Activated naive CD4-positive, alpha-beta T cell treated with anti-CD3 and anti-CD28 coated beads, Interleukin-2, amount 50 U/mL, for 72 hours (primary cell): ENCODE measurements around the gene TLR8. TPM values are rescaled to one million over a fixed set of nuclear protein-coding genes. Genes with fewer than 3 reads are reported as not detected.
A peak's percentile ranks its signal among the peaks of the same experiment; 100 is the strongest.
"Not testable (repeated sequence)": the region's sequence is repeated elsewhere in the genome, so short reads cannot be mapped to it uniquely, and the experiment has no call there.

ENCODE experiments used
- ATAC-seq, 2 donors: fragments of 150-1000 bp; cut with Tn5 transposase; 2 replicates each; pipeline ENCODE4 v1.10.0; 2021; ENCODE audit warnings: mild to moderate bottlenecking in 2 of 2, moderate library complexity in 2 of 2
- DNase-seq, 2 donors: peaks; one replicate each; pipeline ENCODE4 v3.0.0; 2021 to 2022; ENCODE audit warnings: low spot score in 2 of 2
- H3K27ac Mint-ChIP-seq, 2 donors: one replicate each; pipeline ENCODE4 v1.8.0; 2022; ENCODE audit warnings: mild to moderate bottlenecking in 2 of 2, mixed read lengths in 2 of 2
- H3K36me3 Mint-ChIP-seq, 2 donors: one replicate each; pipeline ENCODE4 v1.8.0; 2022; ENCODE audit warnings: mixed read lengths in 2 of 2
- H3K9me3 Mint-ChIP-seq, 2 donors: one replicate each; pipeline ENCODE4 v1.8.0; 2022; ENCODE audit warnings: mixed read lengths in 2 of 2
- total RNA-seq, 2 donors: library from RNA; stranded (reverse); gene quantifications; one replicate each; pipeline ENCODE4 v1.2.3, GENCODE V29; 2022

Gene TLR8
- total RNA-seq, 2 donors from 2014 or later: not detected

DNA sequence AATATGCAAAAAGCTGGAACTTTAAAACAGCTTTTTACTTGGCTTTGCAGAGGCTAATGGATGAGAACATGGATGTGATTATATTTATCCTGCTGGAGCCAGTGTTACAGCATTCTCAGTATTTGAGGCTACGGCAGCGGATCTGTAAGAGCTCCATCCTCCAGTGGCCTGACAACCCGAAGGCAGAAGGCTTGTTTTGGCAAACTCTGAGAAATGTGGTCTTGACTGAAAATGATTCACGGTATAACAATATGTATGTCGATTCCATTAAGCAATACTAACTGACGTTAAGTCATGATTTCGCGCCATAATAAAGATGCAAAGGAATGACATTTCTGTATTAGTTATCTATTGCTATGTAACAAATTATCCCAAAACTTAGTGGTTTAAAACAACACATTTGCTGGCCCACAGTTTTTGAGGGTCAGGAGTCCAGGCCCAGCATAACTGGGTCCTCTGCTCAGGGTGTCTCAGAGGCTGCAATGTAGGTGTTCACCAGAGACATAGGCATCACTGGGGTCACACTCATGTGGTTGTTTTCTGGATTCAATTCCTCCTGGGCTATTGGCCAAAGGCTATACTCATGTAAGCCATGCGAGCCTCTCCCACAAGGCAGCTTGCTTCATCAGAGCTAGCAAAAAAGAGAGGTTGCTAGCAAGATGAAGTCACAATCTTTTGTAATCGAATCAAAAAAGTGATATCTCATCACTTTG is 15.6 kb downstream of the TLR8 start:
- DNase-seq: no peak
- Mint-ChIP-seq H3K36me3 (no peaks in the 10 kb centered on the region), H3K27ac (no peak overlapping the region), H3K9me3 (no peaks in the 10 kb centered on the region)
- no peak for ATAC-seq

DNA sequence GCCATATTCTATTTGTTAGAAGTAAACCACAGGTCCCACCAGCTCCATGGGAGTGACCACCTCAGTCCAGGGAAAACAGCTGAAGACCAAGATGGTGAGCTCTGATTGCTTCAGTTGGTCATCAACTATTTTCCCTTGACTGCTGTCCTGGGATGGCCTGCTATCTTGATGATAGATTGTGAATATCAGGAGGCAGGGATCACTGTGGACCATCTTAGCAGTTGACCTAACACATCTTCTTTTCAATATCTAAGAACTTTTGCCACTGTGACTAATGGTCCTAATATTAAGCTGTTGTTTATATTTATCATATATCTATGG is 16.1 kb downstream of the TLR8 start:
- ATAC-seq (no peak), DNase-seq (no peak)
- Mint-ChIP-seq H3K9me3 (no peaks in the 10 kb centered on the region), H3K36me3 (no peaks in the 10 kb centered on the region), H3K27ac (no peak overlapping the region)

DNA sequence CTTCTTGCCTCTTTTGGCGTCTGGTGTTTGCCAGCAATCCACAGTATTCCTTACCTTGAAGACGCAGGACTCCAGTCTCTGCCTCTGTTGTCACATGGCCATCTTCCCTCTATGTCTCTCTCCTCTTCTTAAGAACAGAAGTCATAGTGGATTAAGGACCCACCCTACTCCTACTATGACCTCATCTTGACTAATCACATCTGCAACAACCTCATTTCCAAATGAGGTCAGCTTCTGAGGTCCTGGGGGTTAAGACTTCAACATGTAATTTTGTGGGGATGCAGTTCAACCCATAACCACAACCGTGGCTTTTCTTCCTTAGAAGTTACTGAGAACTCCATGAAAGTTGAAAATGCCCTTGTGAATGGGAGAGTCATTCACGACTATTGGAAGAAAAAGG is 23.3 kb downstream of the TLR8 start:
- ATAC-seq (no peak), DNase-seq (no peak)
- Mint-ChIP-seq H3K9me3 (peaks cover 0 to 9% of the 10 kb centered on the region in 2 donors), H3K36me3 (no peaks in the 10 kb centered on the region), H3K27ac (no peak overlapping the region)

DNA sequence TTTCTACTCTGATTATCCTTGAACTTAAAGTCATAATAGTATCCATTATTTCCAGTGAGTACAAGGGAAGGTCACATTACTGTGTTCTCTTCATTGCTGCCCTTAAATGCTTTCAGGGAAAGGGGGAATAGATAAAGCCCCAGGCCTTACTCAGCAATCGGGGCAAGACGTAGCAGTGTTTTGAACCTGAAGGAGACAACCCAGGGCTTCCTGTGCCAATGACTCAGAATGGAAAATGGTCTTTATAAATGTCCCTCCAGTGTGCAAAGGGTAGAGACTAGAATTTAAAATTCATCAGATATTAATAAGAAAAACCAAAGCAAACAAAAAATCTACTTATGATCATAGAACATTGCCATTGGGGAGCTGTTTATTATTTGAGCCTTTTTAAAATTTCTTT is 23.7 kb downstream of the TLR8 start:
- Mint-ChIP-seq H3K36me3 (no peaks in the 10 kb centered on the region), H3K27ac (no peak overlapping the region), H3K9me3 (peaks cover 0 to 9% of the 10 kb centered on the region in 2 donors)
- ATAC-seq (no peak), DNase-seq (no peak)

DNA sequence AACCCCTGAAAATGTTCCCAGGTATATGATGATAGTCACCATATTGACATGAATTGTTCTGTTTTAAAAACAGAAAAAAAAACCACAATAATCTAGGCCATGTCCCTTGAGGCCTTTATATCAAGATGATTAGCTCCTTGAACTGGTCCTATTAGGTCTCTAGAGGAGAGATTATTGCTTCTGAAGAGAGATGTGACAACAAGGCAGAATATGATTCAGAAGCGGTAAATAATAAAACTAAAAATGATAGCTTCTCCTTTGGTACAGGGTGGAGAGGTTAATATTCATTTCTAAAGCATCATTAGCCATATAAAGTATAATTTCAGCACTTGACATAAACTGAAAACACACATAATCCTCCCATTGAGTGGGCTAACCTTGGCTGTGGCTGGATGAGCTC is 25.8 kb downstream of the TLR8 start:
- DNase-seq (no peak), ATAC-seq (no peak)
- Mint-ChIP-seq H3K9me3 (peaks cover 0 to 9% of the 10 kb centered on the region in 2 donors), H3K36me3 (no peaks in the 10 kb centered on the region), H3K27ac (no peak overlapping the region)

DNA sequence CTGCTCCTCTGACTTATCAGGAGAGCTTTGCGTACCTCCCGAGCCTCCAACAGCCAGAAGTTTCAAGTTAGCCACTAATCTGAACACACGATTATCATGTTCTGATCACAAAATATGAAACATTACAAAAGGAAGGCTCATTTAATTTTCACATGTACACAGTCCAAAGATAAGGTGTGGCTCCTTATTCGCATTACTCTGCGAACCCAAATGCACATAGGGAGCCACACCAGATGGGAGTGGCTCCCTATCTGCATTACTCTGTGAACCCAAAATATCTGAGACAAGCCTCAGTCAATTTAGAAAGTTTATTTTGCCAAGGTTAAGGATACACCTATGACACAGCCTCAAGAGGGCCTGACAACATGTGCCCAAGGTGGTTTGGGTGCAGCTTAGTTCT is 28.4 kb downstream of the TLR8 start:
- DNase-seq: no peak
- ATAC-seq: no peak
- Mint-ChIP-seq H3K9me3 (peaks cover 0 to 9% of the 10 kb centered on the region in 2 donors), H3K27ac (no peak overlapping the region), H3K36me3 (no peaks in the 10 kb centered on the region)

- Mint-ChIP-seq H3K27ac (no peak overlapping the region), H3K9me3 (peaks cover 0 to 4% of the 10 kb centered on the region in 2 donors), H3K36me3 (peaks cover 0 to 4% of the 10 kb centered on the region in 2 donors)
- no peak for ATAC-seq
- no peak for DNase-seq
Observed at GRCh38 chrX:12936947-12937346, 30.5 kb downstream of the TLR8 start.

- not testable (repeated sequence) for H3K27ac Mint-ChIP-seq, H3K36me3 Mint-ChIP-seq, DNase-seq, H3K9me3 Mint-ChIP-seq, ATAC-seq
Observed at GRCh38 chrX:12940471-12940870, 34.1 kb downstream of the TLR8 start.

DNA sequence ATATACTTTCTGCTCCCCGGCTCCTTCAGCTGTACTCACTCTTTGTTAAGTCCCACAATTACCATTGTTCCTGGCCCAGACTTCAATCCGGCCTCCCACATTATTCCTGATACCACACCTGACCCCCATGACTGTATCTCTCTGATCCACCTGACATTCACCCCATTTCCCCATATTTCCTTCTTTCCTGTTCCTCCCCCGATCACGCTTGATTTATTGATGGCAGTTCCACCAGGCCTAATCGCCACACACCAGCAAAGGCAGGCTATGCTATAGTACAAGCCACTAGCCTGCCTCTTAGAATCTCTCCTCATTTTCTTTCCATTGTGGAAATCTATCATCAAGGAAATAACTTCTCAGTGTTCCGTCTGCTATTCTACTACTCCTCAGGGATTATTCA is 37.2 kb downstream of the TLR8 start:
- not testable (repeated sequence) for H3K36me3 Mint-ChIP-seq, DNase-seq, H3K9me3 Mint-ChIP-seq, H3K27ac Mint-ChIP-seq, ATAC-seq

GRCh38 chrX:12944452-12944851 is 38.0 kb downstream of the TLR8 start:
- not testable (repeated sequence) for DNase-seq, H3K9me3 Mint-ChIP-seq, H3K27ac Mint-ChIP-seq, H3K36me3 Mint-ChIP-seq, ATAC-seq

GRCh38 chrX:12945494-12945893 is 39.1 kb downstream of the TLR8 start:
- Mint-ChIP-seq H3K27ac (no peak overlapping the region), H3K9me3 (no peaks in the 10 kb centered on the region), H3K36me3 (peaks cover 0 to under 1% of the 10 kb centered on the region in 2 donors)
- ATAC-seq: no peak
- no peak for DNase-seq

DNA sequence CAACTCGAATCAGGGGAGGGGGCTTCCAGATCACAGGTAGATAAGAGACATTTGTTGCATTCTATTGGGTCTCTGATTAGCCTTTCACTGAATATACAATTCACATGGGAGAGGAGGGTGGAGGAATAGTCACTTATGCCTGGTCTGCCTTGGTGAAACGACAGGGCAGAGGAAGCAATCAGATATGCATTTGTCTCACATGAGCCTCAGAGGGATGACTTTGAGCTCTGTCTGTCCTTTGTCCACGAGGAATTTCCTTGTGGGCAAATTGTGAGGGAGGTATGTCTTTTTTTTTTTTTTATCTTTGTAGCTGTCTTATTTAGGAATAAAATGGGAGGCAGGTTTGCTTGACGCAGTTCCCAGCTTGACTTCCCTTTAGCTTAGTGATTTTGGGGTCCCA is 40.0 kb downstream of the TLR8 start:
- ATAC-seq (no peak), DNase-seq (no peak)
- peak overlapping the region in 1 of 2 donors; percentile 98 for H3K27ac Mint-ChIP-seq
- H3K36me3 Mint-ChIP-seq: no peaks in the 10 kb centered on the region
- H3K9me3 Mint-ChIP-seq: no peaks in the 10 kb centered on the region

GRCh38 chrX:12946838-12947544 is 40.6 kb downstream of the TLR8 start:
- H3K9me3 Mint-ChIP-seq: no peaks in the 10 kb centered on the region
- ATAC-seq (peak; percentile 11 to 31), DNase-seq (peak in 1 of 2 donors; percentile 73)
- peak overlapping the region; percentile 81 to 98 for H3K27ac Mint-ChIP-seq
- no peaks in the 10 kb centered on the region for H3K36me3 Mint-ChIP-seq

GRCh38 chrX:12947545-12948235 is 41.3 kb downstream of the TLR8 start:
- peak overlapping the region; percentile 50 to 98 for H3K27ac Mint-ChIP-seq
- no peaks in the 10 kb centered on the region for H3K9me3 Mint-ChIP-seq
- no peaks in the 10 kb centered on the region for H3K36me3 Mint-ChIP-seq
- ATAC-seq: no peak
- DNase-seq: no peak

DNA sequence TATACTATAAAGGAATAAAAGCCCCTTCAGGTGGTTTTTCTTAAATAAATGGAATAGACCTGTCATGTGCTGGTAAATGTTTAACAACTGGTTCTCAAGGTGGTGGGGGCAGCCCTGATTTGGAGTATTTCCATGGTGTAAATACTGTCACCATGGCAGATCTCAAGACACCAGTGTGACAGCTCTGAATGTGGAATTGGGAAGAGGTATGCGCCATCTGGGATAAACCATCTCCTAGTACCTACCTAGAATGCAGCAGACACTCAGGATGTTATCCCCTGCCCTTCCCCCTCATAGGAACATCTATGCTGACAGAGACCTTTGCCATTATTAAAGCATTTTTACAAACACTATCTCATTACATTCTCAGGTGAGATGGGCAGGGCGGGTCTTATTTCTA is 42.1 kb downstream of the TLR8 start:
- Mint-ChIP-seq H3K36me3 (no peaks in the 10 kb centered on the region), H3K9me3 (no peaks in the 10 kb centered on the region), H3K27ac (peak overlapping the region in 1 of 2 donors; percentile 98)
- no peak for ATAC-seq
- DNase-seq: no peak

GRCh38 chrX:12949205-12949926 is 42.9 kb downstream of the TLR8 start:
- DNase-seq: no peak
- ATAC-seq: peak in 1 of 2 donors; percentile 17
- Mint-ChIP-seq H3K27ac (peak overlapping the region; percentile 97 to 98), H3K9me3 (no peaks in the 10 kb centered on the region), H3K36me3 (no peaks in the 10 kb centered on the region)
